Esophagus squamous epithelium (tissue), 4 donors: ENCODE measurements around the gene KDM5C.

ENCODE experiments used
- CTCF ChIP-seq, 6 experiments: fragments of 450-650 bp in 4 of 6; fragments of 200-600 bp in 2 of 6; sonication (generic) in 2 of 6; IDR thresholded peaks; one replicate each; pipeline ENCODE4 v1.5.1; 2016 to 2019; ENCODE audit warnings: antibody characterized with exemption in 6 of 6, mild to moderate bottlenecking in 4 of 6, moderate library complexity in 4 of 6
- POLR2A ChIP-seq, 4 donors: fragments of 450-650 bp; IDR thresholded peaks; one replicate each; pipeline ENCODE4 v1.6.1; 2017; ENCODE audit warnings: antibody characterized with exemption in 4 of 4, mild to moderate bottlenecking in 4 of 4, moderate library complexity in 3 of 4

- TF ChIP-seq CTCF (IDR thresholded peaks at IDR 0.05) (no peak), POLR2A (IDR thresholded peaks at IDR 0.05) (no peak)
Measured at GRCh38 chrX:53257166-53257565, 32.2 kb upstream of the KDM5C start.
